Activated CD8-positive, alpha-beta memory T cell treated with anti-CD3 and anti-CD28 coated beads for 48 hours (primary cell): ENCODE measurements around the gene LCK.
A peak's percentile ranks its signal among the peaks of the same experiment; 100 is the strongest.

Source experiments
- DNase-seq, 3 experiments: peaks; one replicate each; pipeline ENCODE4 v3.0.0-alpha.2; 2020; ENCODE audit warnings: low read depth in 2 of 3, low spot score in 2 of 3

The LCK gene

GRCh38 chr1:32318127-32318869 lies 67.2 kb downstream of the LCK start:
- no peak for DNase-seq

GRCh38 chr1:32321712-32322291 lies 70.7 kb downstream of the LCK start:
- no peak for DNase-seq

- no peak for DNase-seq
These were observed 76.1 kb downstream of the LCK start for GRCh38 chr1:32327204-32327603.

- no peak for DNase-seq
These were observed 78.9 kb downstream of the LCK start for GRCh38 chr1:32329931-32330466.

- no peak for DNase-seq
These were observed 79.6 kb downstream of the LCK start for GRCh38 chr1:32330558-32331151.

DNA sequence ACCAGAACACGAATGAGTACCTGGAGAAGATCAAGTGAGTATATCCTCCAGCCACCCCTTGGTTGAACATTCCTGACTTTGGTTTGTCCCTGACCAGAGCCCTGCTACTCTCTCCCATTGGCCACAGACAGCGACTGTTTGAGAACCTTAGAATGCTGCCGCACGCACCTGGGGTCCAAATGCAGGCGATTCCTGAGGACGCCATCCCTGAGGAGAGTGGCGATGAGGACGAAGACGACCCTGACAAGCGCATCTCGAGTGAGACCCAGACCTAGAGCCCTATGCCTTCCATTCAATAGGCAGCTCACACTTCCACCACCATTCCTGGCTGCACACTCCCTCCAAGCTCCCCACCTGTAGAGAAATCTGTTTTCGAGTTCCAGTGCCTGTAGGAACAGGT lies 80.5 kb downstream of the LCK start:
- no peak for DNase-seq

DNA sequence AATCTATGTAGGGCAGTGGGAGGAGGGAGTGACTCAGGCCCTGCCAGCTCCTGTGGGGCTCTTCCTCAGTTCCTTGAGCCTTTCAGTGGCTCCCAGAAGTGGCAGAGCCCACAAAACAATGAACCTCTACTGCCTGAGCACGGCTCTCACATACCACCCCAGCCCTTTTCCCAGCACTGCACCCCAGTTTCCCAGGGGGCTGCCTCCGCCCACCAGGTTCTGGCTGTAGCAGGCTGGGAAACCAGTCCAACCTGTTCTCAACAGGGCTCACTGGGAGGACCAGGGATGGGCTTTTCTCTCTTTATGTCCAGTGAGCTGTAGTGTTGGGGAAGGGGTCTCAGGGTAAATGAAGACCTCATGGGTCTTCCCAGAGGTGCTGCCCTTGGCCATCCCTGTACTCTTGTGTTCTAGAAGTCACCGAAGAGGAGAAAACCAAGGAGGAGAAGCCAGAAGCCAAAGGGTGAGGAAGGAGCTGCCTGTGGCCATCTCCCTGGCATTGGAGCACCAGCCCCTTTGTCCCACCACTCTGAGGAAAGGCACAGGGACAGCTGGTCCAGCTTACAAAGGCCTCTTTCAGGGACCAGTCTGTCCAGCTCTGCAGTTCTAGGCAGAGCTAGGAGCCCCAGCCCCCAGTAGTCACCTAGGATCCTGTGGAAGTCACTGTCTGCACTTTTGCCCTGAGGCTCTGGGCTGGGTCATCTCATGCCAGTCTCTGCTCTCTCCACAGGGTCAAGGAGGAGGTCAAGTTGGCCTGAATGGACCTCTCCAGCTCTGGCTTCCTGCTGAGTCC lies 81.4 kb downstream of the LCK start:
- no peak for DNase-seq

DNA sequence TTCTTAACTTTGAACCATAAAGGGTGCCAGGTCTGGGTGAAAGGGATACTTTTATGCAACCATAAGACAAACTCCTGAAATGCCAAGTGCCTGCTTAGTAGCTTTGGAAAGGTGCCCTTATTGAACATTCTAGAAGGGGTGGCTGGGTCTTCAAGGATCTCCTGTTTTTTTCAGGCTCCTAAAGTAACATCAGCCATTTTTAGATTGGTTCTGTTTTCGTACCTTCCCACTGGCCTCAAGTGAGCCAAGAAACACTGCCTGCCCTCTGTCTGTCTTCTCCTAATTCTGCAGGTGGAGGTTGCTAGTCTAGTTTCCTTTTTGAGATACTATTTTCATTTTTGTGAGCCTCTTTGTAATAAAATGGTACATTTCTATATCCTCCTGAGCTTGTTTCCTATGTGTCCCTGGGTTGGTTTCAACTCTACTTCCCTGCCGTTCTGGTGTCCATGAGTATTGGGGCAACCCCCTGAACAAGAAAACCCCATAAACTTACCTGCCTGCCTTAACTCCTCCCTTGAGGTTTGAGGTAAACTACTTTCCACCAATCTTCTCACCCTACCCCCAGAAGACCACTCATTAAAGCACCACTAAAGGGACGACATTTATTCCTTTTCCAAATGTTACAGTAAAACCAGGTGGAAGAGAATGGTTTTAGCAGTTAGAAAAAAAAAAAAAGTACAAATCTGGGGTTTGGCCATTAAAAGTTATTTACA lies 82.3 kb downstream of the LCK start:
- no peak for DNase-seq

- no peak for DNase-seq
These were observed 83.3 kb downstream of the LCK start for GRCh38 chr1:32334274-32334861.

GRCh38 chr1:32334864-32335534 lies 83.9 kb downstream of the LCK start:
- peak in 1 of 3 experiments; percentile 34 for DNase-seq

DNA sequence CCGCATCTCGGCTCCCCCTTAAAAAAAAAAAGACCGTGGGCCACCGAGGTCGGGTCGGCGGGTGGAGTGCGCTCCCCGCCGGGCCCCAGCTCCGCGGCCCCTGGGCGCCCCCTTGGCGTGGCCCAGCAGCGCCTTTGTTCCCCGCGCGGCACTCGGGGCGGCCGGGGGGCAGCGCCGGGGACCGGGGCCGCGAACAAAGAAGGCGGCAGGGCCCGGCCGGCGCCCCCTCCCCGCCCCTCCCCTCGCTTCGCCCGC lies 84.4 kb downstream of the LCK start:
- no peak for DNase-seq
